Ovary (tissue), 3 donors: ENCODE results near the gene CRYGD.

ENCODE experiments used
- EP300 ChIP-seq: sonication (generic); formaldehyde crosslinking; IDR thresholded peaks from one replicate; pipeline ENCODE4 v1.6.1; 2017; ENCODE audit warnings: antibody characterized with exemption
- POLR2A ChIP-seq: fragments of 450-650 bp; IDR thresholded peaks from one replicate; pipeline ENCODE4 v1.6.1; 2017; ENCODE audit warnings: antibody characterized with exemption, mild to moderate bottlenecking, moderate library complexity
- TF ChIP-seq, protein P1 (sequence below), 3 donors: fragments of 450-650 bp in 2 of 3; fragments of 200-600 bp in 1 of 3; IDR thresholded peaks; one replicate each; pipeline versions ENCODE4 v1.5.1 to v1.8.0; 2016 to 2022; ENCODE audit warnings: antibody characterized with exemption in 3 of 3, mild to moderate bottlenecking in 1 of 3
- donor health status: DM: no; HTN: no; CAD: no.

DNA sequence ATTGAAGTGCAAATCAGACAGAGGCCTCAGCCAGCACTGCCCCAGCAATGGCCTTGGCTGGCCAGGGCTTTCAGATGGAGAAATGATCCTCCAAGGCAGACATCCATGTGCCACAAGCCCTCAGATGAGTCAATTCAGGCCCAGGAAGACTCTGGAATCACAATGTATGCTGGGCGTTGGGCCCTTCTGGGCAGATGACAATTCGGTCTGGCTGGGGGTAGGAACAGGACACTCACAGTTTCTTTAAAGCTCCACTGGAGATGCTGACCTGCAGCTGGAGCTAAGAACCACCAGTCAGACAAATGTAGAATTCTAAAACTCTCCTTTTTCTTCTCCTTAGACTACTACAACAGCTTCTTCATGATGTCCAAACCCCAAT lies 12.4 kb upstream of the CRYGD start:
- TF ChIP-seq, protein P1, sequence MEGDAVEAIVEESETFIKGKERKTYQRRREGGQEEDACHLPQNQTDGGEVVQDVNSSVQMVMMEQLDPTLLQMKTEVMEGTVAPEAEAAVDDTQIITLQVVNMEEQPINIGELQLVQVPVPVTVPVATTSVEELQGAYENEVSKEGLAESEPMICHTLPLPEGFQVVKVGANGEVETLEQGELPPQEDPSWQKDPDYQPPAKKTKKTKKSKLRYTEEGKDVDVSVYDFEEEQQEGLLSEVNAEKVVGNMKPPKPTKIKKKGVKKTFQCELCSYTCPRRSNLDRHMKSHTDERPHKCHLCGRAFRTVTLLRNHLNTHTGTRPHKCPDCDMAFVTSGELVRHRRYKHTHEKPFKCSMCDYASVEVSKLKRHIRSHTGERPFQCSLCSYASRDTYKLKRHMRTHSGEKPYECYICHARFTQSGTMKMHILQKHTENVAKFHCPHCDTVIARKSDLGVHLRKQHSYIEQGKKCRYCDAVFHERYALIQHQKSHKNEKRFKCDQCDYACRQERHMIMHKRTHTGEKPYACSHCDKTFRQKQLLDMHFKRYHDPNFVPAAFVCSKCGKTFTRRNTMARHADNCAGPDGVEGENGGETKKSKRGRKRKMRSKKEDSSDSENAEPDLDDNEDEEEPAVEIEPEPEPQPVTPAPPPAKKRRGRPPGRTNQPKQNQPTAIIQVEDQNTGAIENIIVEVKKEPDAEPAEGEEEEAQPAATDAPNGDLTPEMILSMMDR (IDR thresholded peaks at IDR 0.05) = no peak
- no peak for TF ChIP-seq EP300
- no peak for TF ChIP-seq POLR2A
